HG02571 (cell line): ENCODE measurements around the gene ASTL.
A peak's percentile ranks its signal among the peaks of the same experiment; 100 is the strongest.
"Not testable (repeated sequence)": the region's sequence is repeated elsewhere in the genome, so short reads cannot be mapped to it uniquely, and the experiment has no call there.

ENCODE experiments used
- ATAC-seq: cut with Tn5 transposase; IDR thresholded peaks from one replicate; pipeline ENCODE4 v1.9.1; 2021; ENCODE audit warnings: mild to moderate bottlenecking, moderate library complexity; ENCODE audit not compliant: unreplicated experiment

The ASTL gene

GRCh38 chr2:96146153-96146880 is 8.0 kb upstream of the ASTL start:
- ATAC-seq, result peak; percentile 32

GRCh38 chr2:96145848-96146152 is 7.5 kb upstream of the ASTL start:
- no peak for ATAC-seq

GRCh38 chr2:96145036-96145847 is 6.9 kb upstream of the ASTL start, which contains the start of gene DUSP2:
TSS of gene DUSP2 (minus strand) at chr2:96145440. CDS start at chr2:96145354, 86 bp downstream.
- peak; percentile 43 for ATAC-seq

DNA sequence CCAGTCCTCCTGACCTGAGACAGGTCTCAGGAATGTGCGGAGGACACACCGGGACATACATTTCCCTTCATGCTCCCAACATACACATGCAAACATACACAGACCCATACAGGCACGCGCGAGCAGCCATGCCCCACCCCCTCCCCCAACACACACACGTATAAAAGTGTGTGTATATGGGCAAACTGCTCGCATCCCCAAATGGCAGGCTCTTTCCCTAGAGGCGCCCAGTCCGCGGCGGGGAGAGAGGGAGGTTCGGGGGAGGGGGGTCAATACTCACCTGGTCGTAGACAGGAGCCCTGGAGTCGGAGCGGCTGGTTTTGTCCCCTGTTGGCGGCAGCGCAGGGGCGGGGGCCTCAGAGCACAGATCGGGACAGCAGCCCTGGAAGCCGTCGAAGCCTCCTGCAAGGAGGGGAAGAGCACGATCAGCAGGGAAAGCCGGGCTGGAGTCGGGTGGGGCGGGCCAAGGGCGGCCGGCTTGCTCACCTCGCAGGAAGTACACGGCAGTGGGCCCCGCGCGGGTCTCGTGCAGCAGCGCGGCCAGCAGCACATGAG is 6.3 kb upstream of the ASTL start:
- peak; percentile 1 for ATAC-seq

GRCh38 chr2:96143848-96144480 is 5.7 kb upstream of the ASTL start:
- no peak for ATAC-seq

GRCh38 chr2:96143231-96143847 is 5.0 kb upstream of the ASTL start:
- ATAC-seq, result no peak

GRCh38 chr2:96142217-96143113 is 4.2 kb upstream of the ASTL start:
- no peak for ATAC-seq

GRCh38 chr2:96141624-96141967 is 3.3 kb upstream of the ASTL start:
- not testable (repeated sequence) for ATAC-seq

DNA sequence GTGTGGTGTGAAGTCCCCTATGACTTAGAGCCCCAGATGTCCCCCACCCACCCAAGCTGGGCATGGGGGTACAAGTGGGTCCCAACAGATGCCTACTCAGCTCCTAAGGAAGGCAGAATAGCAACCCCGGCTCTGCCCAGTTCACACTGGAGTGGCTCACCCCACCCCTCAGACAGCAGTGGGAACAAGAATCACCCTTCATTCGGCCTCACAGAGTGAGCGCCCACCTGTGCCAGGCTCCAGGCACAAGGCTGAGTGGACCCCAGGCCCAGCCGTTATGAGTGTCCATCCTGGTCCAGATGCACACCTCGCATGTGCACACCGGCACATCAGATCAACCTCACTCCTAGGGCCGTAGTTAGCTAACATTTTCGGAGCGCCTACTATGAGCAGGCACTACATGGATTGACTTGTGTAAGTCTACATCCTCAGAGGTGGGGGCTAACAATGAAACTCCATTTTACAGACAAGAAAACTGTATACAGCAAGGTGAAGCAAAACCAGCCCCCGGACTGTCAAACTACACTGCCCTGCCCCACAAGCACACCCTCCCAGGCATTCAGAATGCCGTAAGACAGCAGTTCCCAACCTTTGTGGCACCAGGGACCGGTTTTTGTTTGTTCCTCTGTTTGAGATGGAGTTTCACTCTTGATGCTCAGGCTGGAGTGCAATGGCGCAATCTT is 2.8 kb upstream of the ASTL start:
- ATAC-seq, result no peak

GRCh38 chr2:96139181-96139758 is 968 bp upstream of the ASTL start:
- ATAC-seq, result no peak

GRCh38 chr2:96137321-96138178 is 752 bp downstream of the ASTL start:
- no peak for ATAC-seq

- ATAC-seq, result no peak
Measured at GRCh38 chr2:96136129-96136720, 2.1 kb downstream of the ASTL start.

DNA sequence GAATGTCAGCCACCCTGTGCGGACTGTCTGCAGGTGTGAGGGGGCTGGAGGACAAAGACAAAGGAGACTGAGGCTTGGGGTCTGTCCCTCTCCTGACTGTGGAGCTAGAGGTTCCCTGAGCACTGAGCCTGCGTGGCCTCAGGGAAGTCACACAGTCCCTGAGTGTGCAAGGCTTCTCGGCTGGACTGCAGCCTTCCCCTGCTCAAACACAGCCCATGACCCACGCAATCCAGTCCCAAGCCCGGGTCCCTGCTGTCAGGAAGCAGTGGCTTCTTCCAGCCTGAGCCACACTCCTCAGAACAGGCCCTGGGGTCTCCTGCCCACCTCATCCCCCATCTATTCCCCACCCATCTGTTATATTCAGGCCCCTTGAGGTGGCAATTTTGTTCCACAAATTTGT is 2.7 kb downstream of the ASTL start:
- ATAC-seq, result no peak

- no peak for ATAC-seq
Measured at GRCh38 chr2:96135171-96135570, 3.1 kb downstream of the ASTL start.

- ATAC-seq, result no peak
Measured at GRCh38 chr2:96134421-96134820, 3.9 kb downstream of the ASTL start.

DNA sequence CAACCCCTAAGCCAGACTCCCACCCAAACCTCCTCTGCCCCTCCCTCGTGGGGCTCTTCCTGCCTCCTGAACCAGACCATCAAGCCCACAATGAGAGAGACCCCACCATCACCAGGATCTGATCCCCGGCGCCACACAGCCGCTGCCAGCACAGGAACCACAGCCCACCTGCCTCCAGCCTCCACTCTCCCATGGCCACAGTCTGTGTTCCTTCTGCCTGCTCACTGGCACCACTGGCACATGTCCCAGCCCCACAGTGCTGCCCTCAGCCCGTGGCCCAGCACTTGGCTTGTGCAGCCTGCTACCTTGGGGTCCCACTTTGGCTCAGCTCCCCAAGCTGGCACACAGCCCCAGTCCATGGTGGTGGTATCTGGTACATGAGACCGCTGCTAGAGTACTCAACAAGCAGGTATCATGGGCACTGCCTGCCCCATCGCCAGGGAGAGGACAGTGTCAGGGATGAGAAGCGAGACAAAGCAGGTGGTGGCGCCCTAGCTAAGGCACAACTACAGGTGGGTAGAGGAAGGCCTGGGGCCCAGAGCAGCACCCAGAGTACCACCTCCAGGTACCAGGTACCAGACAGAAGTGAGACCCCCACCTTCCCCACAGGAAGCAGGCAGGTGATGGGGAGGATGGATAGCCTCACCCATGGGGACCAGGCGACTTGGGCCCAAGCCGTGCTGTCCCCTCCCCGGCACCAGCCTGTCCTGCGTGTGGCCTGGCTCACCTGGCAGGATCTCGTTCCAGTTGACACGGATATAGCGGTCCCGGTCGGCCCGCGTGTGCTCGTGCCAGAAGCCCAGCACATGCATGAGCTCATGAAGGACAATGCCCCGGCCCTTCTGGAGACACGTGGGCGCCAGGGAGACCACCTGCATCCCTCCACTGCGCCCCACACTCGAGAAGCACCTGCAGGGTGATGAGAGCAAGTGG is 6.2 kb downstream of the ASTL start:
- ATAC-seq, result no peak
